ENCODE results near the gene PLSCR1. TPM values are rescaled to one million over a fixed set of nuclear protein-coding genes. Genes with fewer than 3 reads are reported as not detected.

PLSCR1 gene
- polyA plus RNA-seq, 1 donor from 2014 or later, result 0.78 TPM

DNA sequence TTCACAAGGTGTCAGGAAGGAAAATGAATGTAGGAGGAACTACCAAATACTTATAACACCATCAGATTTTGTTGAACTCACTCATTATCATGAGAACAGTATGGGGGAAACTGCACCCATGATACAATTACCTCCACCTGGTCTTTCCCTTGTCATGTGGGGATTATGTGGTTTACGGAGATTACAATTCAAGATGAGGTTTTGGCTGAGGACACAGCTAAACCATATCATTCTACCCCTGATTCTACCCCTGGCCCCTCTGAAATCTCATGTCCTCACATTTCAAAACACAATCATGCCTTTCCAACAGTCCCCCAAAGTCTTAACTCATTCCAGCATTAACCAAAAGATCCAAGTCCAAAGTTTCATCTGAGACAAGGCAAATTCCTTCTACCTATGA is 17.1 kb upstream of the PLSCR1 start:
- Histone ChIP-seq H2AFZ (ENCODE audit: low read depth, low read length) (no peak overlapping the region), H3K9me2 (ENCODE audit: insufficient read depth, low read length) (no peaks in the 10 kb centered on the region), H4K20me1 (ENCODE audit: insufficient read depth) (no peaks in the 10 kb centered on the region), H3K79me2 (replicated peaks; ENCODE audit: insufficient read depth, low read length) (no peaks in the 10 kb centered on the region), H3K9me3 (ENCODE audit: low read length) (no peaks in the 10 kb centered on the region), H3K4me2 (ENCODE audit: low read length) (no peak overlapping the region), H3K27ac (ENCODE audit: low read length) (no peak overlapping the region), H3K36me3 (ENCODE audit: insufficient read depth, low read length) (no peaks in the 10 kb centered on the region), H3F3A (ENCODE audit: insufficient read depth, low read length, poor library complexity, severe bottlenecking) (no peaks in the 10 kb centered on the region), H3K9ac (ENCODE audit: low read length) (no peak overlapping the region), H3K27me3 (ENCODE audit: insufficient read depth, low read depth, low read length) (no peaks in the 10 kb centered on the region), H3K4me3 (ENCODE audit: low read length) (no peak overlapping the region)
- TF ChIP-seq EZH2 (IDR thresholded peaks at IDR 0.05; ENCODE audit: borderline replicate concordance, insufficient read depth, low read length, poor library complexity, severe bottlenecking), result no peak
- TF ChIP-seq TAF1 (IDR thresholded peaks at IDR 0.05; ENCODE audit: low read depth), result no peak
- TF ChIP-seq, protein P1, sequence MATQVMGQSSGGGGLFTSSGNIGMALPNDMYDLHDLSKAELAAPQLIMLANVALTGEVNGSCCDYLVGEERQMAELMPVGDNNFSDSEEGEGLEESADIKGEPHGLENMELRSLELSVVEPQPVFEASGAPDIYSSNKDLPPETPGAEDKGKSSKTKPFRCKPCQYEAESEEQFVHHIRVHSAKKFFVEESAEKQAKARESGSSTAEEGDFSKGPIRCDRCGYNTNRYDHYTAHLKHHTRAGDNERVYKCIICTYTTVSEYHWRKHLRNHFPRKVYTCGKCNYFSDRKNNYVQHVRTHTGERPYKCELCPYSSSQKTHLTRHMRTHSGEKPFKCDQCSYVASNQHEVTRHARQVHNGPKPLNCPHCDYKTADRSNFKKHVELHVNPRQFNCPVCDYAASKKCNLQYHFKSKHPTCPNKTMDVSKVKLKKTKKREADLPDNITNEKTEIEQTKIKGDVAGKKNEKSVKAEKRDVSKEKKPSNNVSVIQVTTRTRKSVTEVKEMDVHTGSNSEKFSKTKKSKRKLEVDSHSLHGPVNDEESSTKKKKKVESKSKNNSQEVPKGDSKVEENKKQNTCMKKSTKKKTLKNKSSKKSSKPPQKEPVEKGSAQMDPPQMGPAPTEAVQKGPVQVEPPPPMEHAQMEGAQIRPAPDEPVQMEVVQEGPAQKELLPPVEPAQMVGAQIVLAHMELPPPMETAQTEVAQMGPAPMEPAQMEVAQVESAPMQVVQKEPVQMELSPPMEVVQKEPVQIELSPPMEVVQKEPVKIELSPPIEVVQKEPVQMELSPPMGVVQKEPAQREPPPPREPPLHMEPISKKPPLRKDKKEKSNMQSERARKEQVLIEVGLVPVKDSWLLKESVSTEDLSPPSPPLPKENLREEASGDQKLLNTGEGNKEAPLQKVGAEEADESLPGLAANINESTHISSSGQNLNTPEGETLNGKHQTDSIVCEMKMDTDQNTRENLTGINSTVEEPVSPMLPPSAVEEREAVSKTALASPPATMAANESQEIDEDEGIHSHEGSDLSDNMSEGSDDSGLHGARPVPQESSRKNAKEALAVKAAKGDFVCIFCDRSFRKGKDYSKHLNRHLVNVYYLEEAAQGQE (IDR thresholded peaks at IDR 0.05; ENCODE audit: borderline replicate concordance), result no peak
- TF ChIP-seq, protein P2, sequence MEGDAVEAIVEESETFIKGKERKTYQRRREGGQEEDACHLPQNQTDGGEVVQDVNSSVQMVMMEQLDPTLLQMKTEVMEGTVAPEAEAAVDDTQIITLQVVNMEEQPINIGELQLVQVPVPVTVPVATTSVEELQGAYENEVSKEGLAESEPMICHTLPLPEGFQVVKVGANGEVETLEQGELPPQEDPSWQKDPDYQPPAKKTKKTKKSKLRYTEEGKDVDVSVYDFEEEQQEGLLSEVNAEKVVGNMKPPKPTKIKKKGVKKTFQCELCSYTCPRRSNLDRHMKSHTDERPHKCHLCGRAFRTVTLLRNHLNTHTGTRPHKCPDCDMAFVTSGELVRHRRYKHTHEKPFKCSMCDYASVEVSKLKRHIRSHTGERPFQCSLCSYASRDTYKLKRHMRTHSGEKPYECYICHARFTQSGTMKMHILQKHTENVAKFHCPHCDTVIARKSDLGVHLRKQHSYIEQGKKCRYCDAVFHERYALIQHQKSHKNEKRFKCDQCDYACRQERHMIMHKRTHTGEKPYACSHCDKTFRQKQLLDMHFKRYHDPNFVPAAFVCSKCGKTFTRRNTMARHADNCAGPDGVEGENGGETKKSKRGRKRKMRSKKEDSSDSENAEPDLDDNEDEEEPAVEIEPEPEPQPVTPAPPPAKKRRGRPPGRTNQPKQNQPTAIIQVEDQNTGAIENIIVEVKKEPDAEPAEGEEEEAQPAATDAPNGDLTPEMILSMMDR (IDR thresholded peaks at IDR 0.05; ENCODE audit: poor library complexity, severe bottlenecking), result no peak
- TF ChIP-seq EP300 (conservative IDR thresholded peaks at IDR 0.05; ENCODE audit: poor library complexity, severe bottlenecking), result no peak
- TF ChIP-seq MXI1 (conservative IDR thresholded peaks at IDR 0.05; ENCODE audit: poor library complexity, severe bottlenecking), result no peak
- no peak for TF ChIP-seq POLR2AphosphoS5 (IDR thresholded peaks at IDR 0.05)
- TF ChIP-seq RAD21 (conservative IDR thresholded peaks at IDR 0.05), result no peak
- TF ChIP-seq SMC3 (conservative IDR thresholded peaks at IDR 0.05; ENCODE audit: poor library complexity), result no peak

DNA sequence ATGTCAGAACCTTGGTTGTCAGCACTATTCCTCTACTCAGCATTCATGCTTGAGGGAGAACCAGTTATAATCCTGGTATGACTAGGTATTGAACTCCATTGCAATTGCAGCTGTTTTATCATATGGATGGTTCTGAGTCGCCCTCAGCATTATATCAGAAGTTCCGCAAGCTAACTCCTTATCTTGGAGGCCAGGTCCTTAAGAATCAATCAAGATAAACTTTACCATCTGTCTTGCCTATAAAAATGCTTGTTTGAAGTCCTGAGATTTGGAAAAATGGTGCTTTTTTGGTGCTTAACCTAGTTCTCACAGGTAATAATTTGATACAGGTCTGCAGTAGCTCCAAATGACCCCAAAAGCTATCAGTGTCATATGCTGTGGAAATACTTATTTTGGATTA is 16.3 kb upstream of the PLSCR1 start:
- Histone ChIP-seq H4K20me1 (ENCODE audit: insufficient read depth) (no peaks in the 10 kb centered on the region), H3K9ac (ENCODE audit: low read length) (no peak overlapping the region), H3K36me3 (ENCODE audit: insufficient read depth, low read length) (no peaks in the 10 kb centered on the region), H3K27ac (ENCODE audit: low read length) (no peak overlapping the region), H3K4me2 (ENCODE audit: low read length) (no peak overlapping the region), H3K79me2 (replicated peaks; ENCODE audit: insufficient read depth, low read length) (no peaks in the 10 kb centered on the region), H2AFZ (ENCODE audit: low read depth, low read length) (no peak overlapping the region), H3K9me3 (ENCODE audit: low read length) (no peaks in the 10 kb centered on the region), H3K27me3 (ENCODE audit: insufficient read depth, low read depth, low read length) (no peaks in the 10 kb centered on the region), H3K4me3 (ENCODE audit: low read length) (no peak overlapping the region), H3F3A (ENCODE audit: insufficient read depth, low read length, poor library complexity, severe bottlenecking) (no peaks in the 10 kb centered on the region), H3K9me2 (ENCODE audit: insufficient read depth, low read length) (no peaks in the 10 kb centered on the region)
- no peak for TF ChIP-seq MXI1 (conservative IDR thresholded peaks at IDR 0.05; ENCODE audit: poor library complexity, severe bottlenecking)
- no peak for TF ChIP-seq SMC3 (conservative IDR thresholded peaks at IDR 0.05; ENCODE audit: poor library complexity)
- TF ChIP-seq, protein P1 (IDR thresholded peaks at IDR 0.05; ENCODE audit: borderline replicate concordance), result no peak
- TF ChIP-seq EZH2 (IDR thresholded peaks at IDR 0.05; ENCODE audit: borderline replicate concordance, insufficient read depth, low read length, poor library complexity, severe bottlenecking), result no peak
- TF ChIP-seq, protein P2 (IDR thresholded peaks at IDR 0.05; ENCODE audit: poor library complexity, severe bottlenecking), result no peak
- no peak for TF ChIP-seq RAD21 (conservative IDR thresholded peaks at IDR 0.05)
- no peak for TF ChIP-seq TAF1 (IDR thresholded peaks at IDR 0.05; ENCODE audit: low read depth)
- TF ChIP-seq EP300 (conservative IDR thresholded peaks at IDR 0.05; ENCODE audit: poor library complexity, severe bottlenecking), result no peak
- no peak for TF ChIP-seq POLR2AphosphoS5 (IDR thresholded peaks at IDR 0.05)

Measured in neural cell (in vitro differentiated cells).